ENCODE data around the gene CFAP92. TPM values are rescaled to one million over a fixed set of nuclear protein-coding genes. Genes with fewer than 3 reads are reported as not detected.

The CFAP92 gene
- total and polyA plus RNA-seq, 2 donors (not counting 3 experiments of a cell fraction or from before 2014, with no cell fraction given) = 0.04 to 0.62 TPM

GRCh38 chr3:129020691-129021090 lies 26.8 kb upstream of the CFAP92 start:
- dilution Hi-C loops (cut with MboI; ENCODE audit: extremely low pct_ligation_motif_present, low sequenced_read_pairs) = no loop called here
- H3K9ac ChIP-seq (replicated peaks; ENCODE audit: extremely low read depth, insufficient read depth, low read length) = no peak overlapping the region
- DNase-seq (ENCODE audit: low read depth, low spot score) (no peak), FAIRE-seq (no peak)
- peaks cover 20% of the 10 kb centered on the region for H3K4me1 ChIP-seq (ENCODE audit: control insufficient read depth, extremely low read depth, insufficient read depth, low read length)
- H3K27me3 ChIP-seq (ENCODE audit: control insufficient read depth in 2 of 2, insufficient read depth in 2 of 2, low read length in 2 of 2) = no peaks in the 10 kb centered on the region
- H3K79me2 ChIP-seq (ENCODE audit: control insufficient read depth, insufficient read depth, low read length) = no peaks in the 10 kb centered on the region
- H3K27ac ChIP-seq (ENCODE audit: insufficient read depth, low read depth, low read length) = no peak overlapping the region
- H3K9me3 ChIP-seq (replicated peaks; ENCODE audit: control insufficient read depth, insufficient read depth, low read length) = no peaks in the 10 kb centered on the region
- H3K9me1 ChIP-seq (replicated peaks; ENCODE audit: control insufficient read depth, extremely low read depth, insufficient read depth, low read length) = no peaks in the 10 kb centered on the region
- H3K4me3 ChIP-seq (replicated peaks in 1 of 3; ENCODE audit: insufficient read depth in 1 of 3, low read depth in 1 of 3, low read length in 3 of 3) = no peak overlapping the region
- H2AFZ ChIP-seq (ENCODE audit: low read depth, low read length) = no peak overlapping the region
- ChIA-PET POLR2A (no interaction called here), CTCF (interaction anchor here (1.0 to 5.0 kb wide), 3 partner anchors 15 to 50 kb away, joined by 3 to 34 read pairs (median 3); no protein-coding TSS in a partner anchor)
- TF ChIP-seq JUN (IDR thresholded peaks at IDR 0.05; ENCODE audit: borderline replicate concordance, insufficient read depth, insufficient read length, low read depth) = no peak
- no peak for TF ChIP-seq CTCF (IDR thresholded peaks at IDR 0.05; ENCODE audit: extremely low read depth in 1 of 2, insufficient read depth in 1 of 2, low read depth in 1 of 2, low read length in 2 of 2)
- no peak for TF ChIP-seq GATA2 (IDR thresholded peaks at IDR 0.05; ENCODE audit: insufficient read depth, insufficient read length, low read depth, low read length)
- TF ChIP-seq MYC (IDR thresholded peaks at IDR 0.05; ENCODE audit: low read depth, low read length) = no peak
- TF ChIP-seq FOS (IDR thresholded peaks at IDR 0.05; ENCODE audit: borderline replicate concordance, insufficient read depth, low read length) = no peak
- TF ChIP-seq MAX (IDR thresholded peaks at IDR 0.05; ENCODE audit: insufficient read depth, insufficient read length) = no peak
- TF ChIP-seq EZH2 (IDR thresholded peaks at IDR 0.05; ENCODE audit: borderline replicate concordance, low read depth, low read length, severe bottlenecking) = no peak
- no peak for TF ChIP-seq POLR2A (IDR thresholded peaks at IDR 0.05; ENCODE audit: low read depth, low read length)
- no peak for TF ChIP-seq POLR2AphosphoS5 (IDR thresholded peaks at IDR 0.05; ENCODE audit: insufficient read depth, low read depth, low read length)
- H3K4me2 ChIP-seq (ENCODE audit: insufficient read depth, low read length) = no peak overlapping the region
- BruUV-seq (replicated peaks) = no TSS peak
- H3K36me3 ChIP-seq (ENCODE audit: control insufficient read depth in 2 of 2, extremely low read depth in 1 of 2, insufficient read depth in 2 of 2, low read length in 2 of 2) = no peaks in the 10 kb centered on the region
- intact Hi-C loops (cut with micrococcal nuclease) = no loop called here
- no peaks in the 10 kb centered on the region for H4K20me1 ChIP-seq (replicated peaks; ENCODE audit: control insufficient read depth, extremely low read depth, insufficient read depth, low read length)
